GM18909 (cell line): ENCODE results near the gene GABBR2.

Experiments used
- ATAC-seq: cut with Tn5 transposase; IDR thresholded peaks from one replicate; pipeline ENCODE4 v1.9.1; 2021; ENCODE audit warnings: mild to moderate bottlenecking; ENCODE audit not compliant: unreplicated experiment, poor library complexity

Gene GABBR2

DNA sequence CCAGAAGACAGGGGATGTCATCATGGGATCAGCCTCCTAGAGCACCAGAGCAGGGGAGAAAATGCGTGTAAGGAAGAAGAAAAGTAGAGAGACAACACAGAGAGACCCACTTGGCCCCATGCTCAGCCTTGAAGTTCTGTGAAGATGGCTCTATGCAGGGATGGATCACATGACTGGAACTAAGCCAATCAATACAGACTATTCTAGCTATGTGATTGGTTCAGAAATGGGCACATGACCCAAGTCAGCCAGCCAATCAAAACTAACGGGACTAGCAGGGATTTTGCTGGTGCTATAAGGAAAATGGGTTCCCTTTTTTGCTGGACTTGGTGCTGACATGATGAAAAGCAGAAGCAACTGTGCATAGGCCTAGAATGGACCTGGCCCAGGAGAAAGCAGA, 280.3 kb downstream of the GABBR2 start:
- ATAC-seq, result no peak

DNA sequence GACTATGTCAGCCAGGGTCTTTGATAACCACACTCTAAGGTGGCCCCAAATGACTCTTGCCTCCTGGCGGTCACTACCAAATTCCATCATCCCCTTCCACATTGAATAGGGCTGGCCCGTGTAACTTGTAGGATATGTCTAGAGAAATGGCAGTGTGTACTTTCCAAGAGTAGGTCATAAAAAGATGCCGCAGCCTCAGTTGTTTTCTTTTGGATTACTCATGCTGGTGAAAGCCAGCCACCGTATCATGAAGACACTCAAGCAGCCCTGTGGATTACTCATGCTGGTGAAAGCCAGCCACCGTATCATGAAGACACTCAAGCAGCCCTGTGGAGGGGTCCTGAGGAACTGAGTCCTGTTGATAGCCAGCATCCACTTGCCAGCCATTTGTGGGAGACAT, 281.2 kb downstream of the GABBR2 start:
- ATAC-seq, result no peak

DNA sequence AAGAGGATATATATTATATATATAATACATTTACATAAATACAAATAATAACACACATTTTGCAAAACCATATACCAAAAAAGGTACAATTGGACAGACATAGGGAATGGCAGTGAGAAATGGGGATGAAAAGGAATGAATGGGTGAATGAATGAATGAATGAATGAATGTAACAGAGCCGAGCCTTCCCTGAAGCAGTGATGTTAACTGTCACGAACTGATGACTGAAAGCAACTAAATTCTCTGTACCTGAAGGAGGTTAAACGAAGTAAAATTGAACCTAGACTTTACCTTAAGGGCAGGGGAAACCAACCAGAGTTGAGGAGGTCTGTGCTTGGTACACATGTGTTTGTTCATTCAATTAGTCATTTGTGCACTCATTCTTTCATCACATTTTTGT, 283.7 kb downstream of the GABBR2 start:
- no peak for ATAC-seq

DNA sequence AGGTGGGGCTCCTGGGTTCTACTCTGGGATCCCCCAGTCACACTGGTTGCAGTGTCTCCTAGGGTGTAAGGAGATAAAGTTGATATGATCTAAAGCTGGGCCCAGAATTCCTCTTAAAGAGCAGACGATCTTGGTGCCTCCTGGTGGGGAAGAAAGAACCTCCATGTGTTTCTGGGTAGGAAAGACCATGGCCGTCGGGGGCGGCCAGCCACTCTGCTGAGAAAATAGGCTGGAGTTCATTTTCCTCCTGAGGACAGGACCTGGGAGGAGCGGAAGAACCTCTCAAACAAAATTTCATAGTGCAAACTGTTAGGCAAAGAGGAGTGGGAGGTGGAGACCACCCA, 289.5 kb downstream of the GABBR2 start:
- no peak for ATAC-seq

DNA sequence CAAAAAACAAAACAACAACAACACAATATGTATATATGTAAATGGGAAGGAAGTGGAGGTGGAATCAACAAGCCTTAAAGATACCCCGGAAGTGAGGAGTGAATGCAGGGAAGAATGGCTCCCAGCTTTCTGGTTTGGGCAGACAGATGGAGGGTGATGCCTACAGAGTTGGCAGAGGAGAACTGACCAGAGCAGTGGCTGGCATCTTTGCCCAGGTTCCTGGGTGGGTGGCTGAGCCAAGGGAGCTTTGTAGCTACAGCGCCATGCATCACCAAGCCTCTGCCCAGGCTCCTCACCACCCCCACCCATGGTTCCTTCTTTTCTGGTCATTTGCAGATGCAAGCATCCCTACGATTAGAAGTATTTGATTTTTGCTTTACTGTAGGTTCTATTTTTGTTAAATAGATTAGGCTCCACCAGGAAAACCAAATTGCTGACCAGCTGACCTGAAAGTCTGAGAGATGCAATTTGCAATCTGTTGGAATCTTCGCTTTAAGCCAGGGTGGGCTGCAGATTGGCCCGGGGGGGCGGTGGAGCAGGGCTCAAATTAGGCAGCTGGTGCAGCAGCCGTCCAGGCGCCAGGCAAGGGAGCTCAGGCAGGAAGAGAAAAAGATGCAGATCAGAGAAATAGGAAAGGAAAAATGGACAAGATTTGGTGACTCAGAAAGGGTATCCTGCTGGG, 290.0 kb downstream of the GABBR2 start:
- ATAC-seq, result no peak

DNA sequence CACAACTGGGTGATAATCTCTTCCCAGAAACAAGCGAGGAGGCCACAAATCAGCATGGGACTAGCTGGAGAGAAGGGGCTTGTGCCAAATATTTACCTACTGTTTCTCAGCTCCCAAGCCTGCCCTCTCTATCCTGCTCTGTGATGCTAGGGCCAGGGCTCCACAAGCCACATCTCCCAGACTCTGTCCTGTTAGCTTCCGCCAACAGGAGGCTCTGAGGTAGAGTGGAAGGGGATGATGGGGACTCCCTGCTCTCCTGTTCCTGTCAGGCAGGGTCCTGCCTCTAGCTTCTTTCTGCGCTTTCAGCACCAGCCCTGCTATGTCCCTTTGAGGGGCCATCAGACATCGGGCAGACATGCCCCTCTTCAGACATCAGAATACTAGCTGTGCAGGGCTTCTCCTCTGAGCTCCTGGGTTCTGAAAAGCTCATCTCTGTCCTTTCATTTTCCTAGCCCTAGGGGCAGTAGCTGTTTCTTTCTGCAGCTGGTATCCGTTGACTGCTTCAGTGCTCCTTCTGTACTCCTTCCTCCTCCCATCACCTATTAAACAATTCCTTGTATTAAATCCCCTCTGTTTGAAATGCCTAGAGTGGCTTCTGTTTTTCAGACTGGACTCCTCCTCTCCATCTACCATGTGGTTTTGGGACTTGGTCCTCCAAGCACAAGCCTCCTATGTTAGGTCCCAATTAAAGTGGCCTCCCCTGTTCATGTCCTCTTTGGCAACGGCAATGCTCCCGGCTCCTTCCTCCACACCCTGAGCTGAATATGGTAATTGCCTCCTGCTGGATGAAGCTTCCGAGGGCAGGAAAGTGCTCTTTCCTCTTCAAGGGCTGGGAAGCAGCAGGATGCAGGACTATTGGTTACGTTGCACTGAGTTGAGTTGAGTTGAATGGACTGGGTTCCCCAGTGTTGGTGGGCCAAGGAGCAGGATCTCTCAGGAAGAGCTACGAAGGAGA, 292.2 kb downstream of the GABBR2 start:
- no peak for ATAC-seq

DNA sequence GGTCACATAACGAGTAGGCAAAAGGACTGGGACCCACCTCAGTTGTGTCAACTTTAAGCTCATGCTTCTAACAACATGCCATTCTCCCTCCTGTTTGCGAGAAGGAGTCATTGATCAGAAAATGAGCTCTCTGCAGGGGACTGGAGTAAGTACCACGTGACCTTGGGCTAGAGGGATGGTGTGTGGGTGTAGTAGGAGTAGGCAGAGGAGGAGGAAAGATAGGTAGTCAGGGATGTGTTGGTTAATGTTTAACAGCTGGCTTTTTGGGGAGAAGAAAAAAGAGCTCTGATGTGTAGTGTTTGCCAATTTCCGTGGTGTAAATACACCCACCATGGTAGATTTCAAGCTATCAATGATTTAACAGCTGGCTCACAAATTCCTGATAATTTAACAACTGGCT, 293.0 kb downstream of the GABBR2 start:
- ATAC-seq, result no peak

DNA sequence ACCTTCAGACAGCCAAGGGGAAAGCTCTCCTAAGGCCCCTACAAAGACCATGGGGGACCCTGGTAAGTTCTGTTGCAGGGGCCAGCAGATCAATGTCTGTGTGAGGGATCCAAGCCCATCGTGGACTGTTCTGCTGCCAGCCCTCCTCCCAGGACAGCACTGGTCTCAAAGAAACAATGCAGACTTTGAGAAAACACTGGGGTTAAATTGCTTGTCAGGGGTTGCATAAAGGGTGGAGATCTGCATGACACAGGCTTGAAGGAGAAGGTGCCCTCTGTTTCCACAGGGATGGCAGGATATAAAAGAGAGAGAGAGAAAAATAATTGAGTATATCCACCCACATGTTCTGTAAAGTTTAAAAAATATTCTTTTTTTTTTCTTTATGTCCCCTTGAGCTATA, 295.7 kb downstream of the GABBR2 start:
- ATAC-seq, result no peak

DNA sequence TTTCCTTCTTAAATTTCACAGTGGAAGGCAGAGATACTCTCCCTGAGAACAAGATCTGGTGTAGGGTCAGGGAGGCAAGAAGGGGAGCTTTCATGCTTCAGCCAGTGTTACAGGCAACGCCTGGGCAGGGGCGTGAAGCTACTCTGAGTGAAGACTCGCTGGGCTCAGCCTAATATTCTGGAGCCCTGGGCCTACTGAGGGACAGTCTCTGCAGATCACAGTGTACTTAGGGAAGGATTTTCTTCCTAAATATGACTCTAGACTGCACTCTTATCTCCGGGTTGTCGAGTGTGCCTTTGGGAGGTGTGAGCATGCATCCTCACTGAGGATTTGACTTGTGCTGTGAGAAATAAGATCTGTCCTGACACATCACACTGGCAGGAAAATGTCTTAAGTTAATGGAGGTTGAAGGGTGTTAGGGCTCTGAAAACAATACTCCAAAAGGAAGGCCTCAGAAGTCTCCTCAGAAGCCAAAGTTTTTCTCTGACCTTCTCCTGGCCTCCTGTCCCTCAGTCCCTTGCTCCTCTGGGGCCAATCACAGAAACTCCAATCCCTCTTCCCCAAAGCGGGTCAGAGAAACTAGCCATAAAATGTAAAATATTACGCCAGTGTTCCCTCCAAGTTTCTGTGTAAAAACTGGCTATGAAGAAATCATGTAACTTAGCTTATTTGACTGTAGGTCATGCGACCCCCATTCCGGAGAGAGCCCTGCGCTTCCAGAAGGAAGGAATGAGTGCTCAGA, 296.5 kb downstream of the GABBR2 start:
- ATAC-seq, result no peak

DNA sequence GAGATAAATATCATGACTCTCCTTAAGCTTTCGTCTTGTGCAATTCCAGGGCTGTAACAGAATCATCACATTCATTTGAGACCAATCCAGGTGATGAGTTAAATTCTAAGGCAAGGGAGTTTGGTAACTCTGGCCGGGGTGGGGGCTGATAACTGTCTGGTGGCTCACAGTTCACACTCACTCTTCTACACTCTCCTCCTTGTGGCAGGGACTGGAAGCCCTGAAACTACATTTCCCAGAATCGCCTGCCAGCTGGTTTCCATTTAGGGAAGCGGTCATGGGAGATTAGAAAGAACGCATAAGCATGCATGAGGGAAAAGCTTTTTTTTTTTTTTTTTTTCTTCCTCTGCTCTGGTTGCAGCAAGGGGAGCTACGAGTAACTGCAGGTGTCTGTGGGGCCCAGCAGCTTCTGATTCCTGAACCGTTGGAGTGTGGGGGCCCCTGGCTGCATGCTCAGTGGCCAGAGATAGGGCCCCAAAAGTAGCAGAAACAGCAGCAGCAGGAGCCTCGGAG, 298.5 kb downstream of the GABBR2 start:
- ATAC-seq, result no peak

DNA sequence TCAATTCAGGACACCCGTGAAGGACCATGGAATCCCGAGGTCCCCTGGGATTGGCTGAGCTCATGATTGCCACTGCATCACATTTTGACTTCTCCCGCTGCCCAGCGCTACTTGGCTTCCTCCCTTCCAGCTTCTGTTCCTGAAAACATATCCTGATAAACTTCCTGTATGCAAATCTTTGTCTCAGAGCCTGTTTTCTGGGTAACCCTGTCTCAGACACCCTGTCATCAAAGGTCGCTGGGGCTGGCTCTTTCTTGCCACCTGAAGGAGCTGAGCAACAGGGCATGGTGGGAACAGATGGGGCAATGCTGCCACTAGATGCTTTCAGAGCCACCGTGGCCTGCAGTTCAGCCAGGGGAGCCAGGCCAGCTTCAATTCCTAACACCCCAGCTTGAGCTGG, 299.0 kb downstream of the GABBR2 start:
- no peak for ATAC-seq

DNA sequence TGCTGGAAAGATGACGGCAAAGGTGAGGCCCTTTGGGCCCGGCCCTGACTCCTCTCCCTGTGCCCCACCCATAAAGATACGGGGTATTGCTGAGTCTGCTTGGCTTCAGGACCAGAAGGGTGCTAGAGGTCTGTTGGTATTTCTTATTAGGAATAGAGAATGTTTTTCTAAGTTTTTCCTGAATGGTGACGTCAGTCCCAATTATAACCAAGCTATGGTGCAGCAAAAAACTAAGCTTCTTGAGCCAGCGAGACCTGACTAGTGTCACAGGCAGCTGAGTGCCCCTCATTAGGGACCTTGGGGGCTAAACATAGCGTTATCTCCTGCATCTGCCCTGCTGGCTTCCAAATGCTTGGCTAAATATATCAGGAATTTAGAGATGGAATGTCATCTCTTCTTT, 302.3 kb downstream of the GABBR2 start:
- ATAC-seq, result no peak

DNA sequence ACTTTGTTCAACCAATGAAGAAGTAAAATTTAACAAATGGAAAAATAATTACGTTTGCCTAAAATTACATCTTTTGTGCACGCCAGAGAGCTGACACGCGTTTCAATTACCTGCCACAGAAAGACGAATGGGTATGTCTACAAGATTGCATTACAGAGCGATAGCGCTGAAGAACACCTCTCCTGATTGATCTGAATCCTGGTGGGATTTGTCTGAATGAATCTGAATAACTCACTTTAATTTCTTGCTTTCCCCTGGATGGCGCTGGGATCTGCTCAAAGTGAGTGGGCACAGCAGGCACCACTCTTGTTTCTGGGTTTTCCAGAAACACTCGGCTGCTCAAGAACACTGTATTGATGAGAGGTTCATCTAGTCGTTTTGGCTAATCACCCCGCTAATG, 304.5 kb downstream of the GABBR2 start:
- ATAC-seq, result no peak

DNA sequence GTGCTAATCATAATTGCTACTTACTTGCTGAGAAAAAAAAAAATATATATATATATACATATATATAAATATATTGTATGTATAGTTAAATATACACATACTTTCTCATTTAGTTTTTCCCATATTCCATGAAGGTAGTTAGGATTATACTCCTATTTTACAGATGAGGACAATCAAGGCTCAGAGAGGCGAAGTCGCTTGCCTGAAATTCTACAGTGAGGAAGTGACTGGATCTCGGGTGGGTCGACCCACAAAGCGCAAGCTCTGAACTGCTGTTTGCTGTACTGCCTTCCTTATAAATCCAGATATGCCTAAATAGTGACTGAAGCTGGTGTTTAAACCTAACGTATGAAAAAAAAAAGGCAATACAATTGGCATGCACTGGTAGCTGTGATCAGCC, 305.0 kb downstream of the GABBR2 start:
- no peak for ATAC-seq

DNA sequence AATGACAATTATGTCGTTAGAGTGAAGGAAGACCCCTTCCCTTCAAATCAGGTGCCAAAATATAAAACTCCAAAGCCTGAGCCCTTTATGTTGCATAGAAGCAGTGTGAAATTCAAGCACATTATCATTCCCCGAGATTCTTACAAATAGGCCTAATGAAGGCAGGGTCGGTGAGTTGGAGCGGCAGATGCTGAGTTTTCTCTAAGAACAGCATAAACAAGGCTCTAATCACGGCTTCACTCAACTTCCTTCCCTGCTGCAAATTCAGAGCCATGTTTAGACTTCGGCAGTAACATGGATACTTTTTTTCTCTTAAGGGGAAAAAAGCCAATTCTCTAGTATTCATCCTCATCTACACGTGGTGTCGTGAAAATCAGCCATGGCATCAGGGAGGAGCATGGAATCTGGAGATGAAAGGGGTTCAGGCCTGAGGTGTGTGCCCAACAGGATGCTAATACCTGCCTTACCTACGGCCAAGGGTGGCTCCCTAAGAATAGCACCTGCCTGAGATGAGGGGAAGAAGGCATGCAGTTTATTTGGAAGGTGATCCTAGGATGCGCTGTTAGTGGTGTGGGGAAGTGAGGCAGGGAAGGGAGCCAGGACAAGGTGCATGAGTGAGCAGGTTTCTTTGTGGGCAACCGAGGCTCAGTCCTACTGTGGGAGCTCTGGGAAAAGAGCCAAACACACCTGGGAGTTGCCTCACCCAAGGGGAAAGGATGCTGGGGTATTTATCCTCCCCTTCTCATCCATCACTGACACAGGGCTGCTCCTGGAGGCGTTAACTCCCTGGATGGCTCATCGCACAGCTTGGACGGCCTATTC, 306.5 kb downstream of the GABBR2 start:
- no peak for ATAC-seq

DNA sequence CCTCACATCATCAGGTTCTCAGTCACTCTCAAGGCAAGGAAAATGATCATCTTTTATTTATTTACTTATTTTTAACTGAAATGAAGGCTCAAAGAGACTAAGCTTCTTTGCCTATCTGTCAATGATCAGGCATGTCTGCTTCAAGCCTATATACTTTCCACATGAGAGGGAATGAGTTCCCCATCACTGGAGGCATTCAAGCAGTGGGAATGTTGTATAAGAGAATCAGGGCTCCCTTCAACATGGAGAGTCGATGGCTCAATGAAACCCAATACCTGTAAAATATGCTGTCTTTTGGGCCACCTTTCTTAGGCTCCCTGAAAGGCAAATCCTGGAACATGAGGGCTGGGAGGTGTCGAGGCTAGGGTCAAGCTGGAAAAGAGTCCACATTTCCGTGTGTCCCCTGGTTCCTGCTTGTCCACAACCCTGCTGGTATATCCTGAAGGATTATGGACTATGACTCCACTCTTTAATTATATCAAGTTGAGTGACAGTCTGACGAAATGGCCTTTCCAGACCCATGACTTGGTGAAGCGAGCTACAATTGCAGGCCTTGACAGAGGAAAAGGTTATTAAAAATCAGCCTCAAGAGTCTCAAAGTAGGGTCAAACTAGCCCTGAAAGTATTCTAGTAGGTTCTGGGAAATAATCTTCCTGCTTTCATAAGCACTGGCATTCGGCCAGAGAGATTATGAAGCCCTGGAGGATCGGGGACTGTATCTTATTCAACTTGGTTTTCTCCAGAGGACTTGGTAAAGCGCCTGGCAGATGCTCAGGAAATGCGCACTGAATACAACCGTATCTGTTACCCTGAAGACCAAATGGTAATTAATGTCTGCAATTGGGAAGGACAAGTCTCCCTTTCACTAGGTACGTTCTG, 307.4 kb downstream of the GABBR2 start:
- no peak for ATAC-seq

DNA sequence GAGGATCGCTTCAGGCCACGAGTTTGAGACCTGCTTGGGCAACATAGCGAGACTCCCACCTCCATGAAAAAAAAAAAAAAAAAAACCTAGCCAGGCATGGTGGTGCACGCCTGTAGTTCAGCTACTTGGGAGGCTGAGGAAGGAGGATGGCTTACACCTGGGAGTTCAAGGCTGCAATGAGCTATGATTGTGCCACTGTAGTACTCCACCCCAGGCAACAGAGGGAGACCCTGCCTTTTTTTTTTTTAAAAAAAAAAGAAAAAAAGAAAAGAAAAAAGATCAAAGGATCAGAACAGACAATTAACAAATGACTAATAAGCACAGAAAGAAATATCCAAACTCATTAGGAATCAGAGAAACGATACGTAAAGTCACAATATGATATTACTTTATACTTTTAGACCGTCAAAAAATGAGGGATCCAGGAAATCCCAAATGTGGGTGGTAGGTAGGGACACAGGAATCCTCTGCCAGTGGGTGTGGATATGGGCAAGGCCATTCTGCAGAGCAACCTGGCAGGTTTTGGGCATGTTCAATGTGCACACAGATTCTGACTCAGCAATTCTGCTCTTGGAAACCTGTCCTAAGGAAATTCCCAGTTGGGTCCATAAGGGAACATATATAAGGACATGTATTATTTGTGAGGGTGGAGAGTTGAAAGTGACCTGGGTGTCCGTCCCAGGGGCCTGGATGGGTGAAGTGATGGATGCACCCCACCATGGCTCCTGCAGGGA, 308.6 kb downstream of the GABBR2 start:
- no peak for ATAC-seq

DNA sequence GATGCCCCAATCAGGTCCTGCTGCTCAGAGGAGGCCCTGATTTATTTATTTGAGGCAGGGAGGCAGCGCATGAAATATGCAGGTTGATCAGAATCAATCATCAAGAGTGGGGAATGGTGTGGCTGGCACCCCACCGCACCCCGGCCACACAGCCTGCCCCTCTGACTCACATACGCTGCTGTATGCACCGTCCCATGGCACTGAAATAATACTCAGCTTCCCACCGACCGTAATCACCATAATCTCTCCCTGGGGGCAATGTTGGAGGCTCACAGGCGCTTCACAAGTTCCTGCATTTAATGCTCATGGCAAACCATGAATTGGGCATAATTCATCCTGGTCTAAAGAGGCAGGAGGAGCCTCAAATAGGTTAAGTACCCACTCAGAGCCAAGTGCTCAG, 312.1 kb downstream of the GABBR2 start:
- ATAC-seq, result no peak

DNA sequence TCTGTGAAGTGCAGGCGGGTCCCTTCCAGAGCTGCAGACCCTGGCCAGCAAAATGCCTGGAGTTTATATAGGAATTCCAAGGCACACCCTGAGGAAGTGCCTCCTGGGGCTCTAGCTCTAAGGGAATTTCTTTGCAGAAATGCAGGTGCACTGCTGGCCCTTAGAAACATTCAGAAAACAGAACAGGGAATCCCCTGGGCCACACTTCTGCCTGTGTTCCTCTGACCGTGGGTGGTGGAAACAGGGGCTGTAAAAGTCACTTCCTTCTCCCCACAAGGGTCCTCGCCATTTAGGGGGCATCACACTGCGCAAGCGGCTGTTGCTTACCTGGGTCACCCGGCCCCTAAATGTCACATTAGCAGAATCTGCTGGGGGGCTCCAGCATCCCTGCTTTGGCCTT, 312.5 kb downstream of the GABBR2 start:
- no peak for ATAC-seq
